GM12892 (cell line): ENCODE results near the gene HLA-DQB1.
A peak's percentile ranks its signal among the peaks of the same experiment; 100 is the strongest.

ENCODE experiments used
- POLR2A ChIP-seq: IDR thresholded peaks from 2 replicates; pipeline ENCODE4 v1.6.1; 2011; ENCODE audit warnings: low read depth, low read length, control low read depth
- TAF1 ChIP-seq: IDR thresholded peaks from 2 replicates; pipeline ENCODE4 v1.6.1; 2011; ENCODE audit warnings: low read depth, mild to moderate bottlenecking, control low read depth, low read length, borderline replicate concordance

DNA sequence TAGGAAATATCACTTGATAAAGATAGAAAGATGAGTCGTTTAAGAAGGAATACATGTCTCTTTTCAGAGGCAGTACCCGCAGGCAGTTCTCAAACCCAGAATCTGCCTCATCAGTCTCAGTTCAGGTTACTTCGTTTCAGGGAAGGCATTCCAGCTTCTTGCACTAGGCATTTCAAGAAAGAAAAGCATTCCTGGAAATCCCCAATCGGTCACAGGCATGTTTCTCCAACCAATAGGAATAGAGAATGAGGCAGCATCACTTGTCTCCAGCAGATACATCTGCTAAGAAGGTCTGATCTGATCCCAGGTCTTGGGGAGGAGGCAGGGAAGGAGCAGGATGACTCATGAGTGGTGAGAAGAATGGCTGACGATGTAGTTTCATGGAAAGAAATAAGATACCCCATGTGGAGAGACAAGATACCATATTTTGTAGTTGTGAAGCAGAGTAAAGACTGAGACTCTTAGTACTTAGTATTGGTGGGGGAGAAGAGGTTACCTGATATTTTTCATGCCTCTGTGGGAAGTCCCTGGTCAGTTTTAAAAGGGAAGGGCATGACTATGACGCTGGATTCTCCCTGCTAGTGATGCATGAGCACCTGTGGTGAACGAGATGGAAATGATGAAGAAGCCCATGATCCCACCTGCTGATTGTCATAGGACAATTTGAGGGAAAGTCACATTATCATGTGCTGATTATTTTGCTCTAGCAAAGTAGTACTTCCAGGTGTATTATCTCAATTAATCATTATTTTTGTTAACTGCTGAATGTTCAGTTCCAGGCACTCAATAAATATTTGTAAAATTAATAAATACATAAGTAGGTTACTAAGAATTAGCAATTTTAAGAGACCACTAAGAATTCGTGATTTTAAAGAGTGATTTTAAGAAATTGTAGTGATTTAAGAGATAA, 56.5 kb downstream of the HLA-DQB1 start:
- peak; percentile 74 for TF ChIP-seq POLR2A
- TF ChIP-seq TAF1: peak; percentile 49; the same call in 1 of the 2 replicates
